ENCODE data around the gene GRAMD1A. TPM values are rescaled to one million over a fixed set of nuclear protein-coding genes. Genes with fewer than 3 reads are reported as not detected.

GRAMD1A gene
- total and polyA plus RNA-seq, 9 of the 15 experiments (the other 6 are each of a cell fraction or from before 2014, with no cell fraction given): 1.4 to 63.8 (median 38.5) TPM

DNA sequence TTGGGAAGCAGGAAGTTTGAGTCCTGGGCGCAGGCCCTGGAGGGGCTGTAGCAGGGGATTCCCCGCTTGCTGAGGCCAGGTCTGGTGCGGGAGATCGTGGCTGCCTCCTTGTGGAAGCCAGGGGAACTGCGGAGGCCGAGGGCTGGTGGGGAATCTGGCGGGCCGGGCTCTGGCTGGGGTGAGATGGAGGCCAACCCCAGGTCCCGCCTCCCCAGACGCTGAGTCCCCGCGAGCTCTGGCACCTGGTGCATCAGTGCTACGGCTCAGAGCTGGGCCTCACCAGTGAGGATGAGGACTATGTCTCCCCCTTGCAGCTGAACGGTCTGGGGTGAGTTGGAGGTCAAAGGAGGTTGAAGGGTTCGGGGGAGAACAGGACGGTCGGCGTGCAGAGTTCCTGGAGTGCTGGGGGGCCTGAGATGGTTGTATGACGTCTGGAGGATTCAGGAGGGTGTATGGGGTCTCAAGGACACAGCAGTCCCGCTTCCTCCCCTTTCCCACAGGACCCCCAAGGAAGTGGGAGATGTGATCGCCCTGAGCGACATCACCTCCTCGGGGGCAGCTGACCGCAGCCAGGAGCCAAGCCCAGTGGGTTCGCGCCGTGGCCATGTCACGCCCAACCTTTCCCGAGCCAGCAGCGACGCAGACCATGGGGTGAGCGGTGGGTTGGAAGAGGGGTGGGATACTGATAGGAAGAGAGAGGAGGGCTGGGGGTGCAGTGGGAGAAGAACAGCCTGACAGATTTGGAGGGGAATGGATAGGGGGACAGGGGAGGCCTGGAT is 13.1 kb downstream of the GRAMD1A start (continued):
- TF ChIP-seq, protein P1, sequence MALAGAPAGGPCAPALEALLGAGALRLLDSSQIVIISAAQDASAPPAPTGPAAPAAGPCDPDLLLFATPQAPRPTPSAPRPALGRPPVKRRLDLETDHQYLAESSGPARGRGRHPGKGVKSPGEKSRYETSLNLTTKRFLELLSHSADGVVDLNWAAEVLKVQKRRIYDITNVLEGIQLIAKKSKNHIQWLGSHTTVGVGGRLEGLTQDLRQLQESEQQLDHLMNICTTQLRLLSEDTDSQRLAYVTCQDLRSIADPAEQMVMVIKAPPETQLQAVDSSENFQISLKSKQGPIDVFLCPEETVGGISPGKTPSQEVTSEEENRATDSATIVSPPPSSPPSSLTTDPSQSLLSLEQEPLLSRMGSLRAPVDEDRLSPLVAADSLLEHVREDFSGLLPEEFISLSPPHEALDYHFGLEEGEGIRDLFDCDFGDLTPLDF (CRISPR knock-in tag; IDR thresholded peaks at IDR 0.05): no peak
- no peak for TF ChIP-seq ZEB2 (IDR thresholded peaks at IDR 0.05)
- no peak for TF ChIP-seq TAF7 (tag; IDR thresholded peaks at IDR 0.05)
- TF ChIP-seq NR3C1 (CRISPR knock-in tag; IDR thresholded peaks at IDR 0.05): no peak
- no peak for TF ChIP-seq ZSCAN32 (CRISPR knock-in tag; IDR thresholded peaks at IDR 0.05)
- no peak for TF ChIP-seq ZBTB8A (IDR thresholded peaks at IDR 0.05; ENCODE audit: partially characterized antibody)
- no peak for TF ChIP-seq CBFA2T2 (conservative IDR thresholded peaks at IDR 0.05)
- TF ChIP-seq ZKSCAN3 (CRISPR knock-in tag; IDR thresholded peaks at IDR 0.05): no peak
- TF ChIP-seq, protein P2, sequence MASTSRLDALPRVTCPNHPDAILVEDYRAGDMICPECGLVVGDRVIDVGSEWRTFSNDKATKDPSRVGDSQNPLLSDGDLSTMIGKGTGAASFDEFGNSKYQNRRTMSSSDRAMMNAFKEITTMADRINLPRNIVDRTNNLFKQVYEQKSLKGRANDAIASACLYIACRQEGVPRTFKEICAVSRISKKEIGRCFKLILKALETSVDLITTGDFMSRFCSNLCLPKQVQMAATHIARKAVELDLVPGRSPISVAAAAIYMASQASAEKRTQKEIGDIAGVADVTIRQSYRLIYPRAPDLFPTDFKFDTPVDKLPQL (IDR thresholded peaks at IDR 0.05; ENCODE audit: extremely low read depth, insufficient read length): no peak
- TF ChIP-seq, protein P3, sequence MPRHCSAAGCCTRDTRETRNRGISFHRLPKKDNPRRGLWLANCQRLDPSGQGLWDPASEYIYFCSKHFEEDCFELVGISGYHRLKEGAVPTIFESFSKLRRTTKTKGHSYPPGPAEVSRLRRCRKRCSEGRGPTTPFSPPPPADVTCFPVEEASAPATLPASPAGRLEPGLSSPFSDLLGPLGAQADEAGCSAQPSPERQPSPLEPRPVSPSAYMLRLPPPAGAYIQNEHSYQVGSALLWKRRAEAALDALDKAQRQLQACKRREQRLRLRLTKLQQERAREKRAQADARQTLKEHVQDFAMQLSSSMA (CRISPR knock-in tag; IDR thresholded peaks at IDR 0.05): no peak
- TF ChIP-seq, protein P4, sequence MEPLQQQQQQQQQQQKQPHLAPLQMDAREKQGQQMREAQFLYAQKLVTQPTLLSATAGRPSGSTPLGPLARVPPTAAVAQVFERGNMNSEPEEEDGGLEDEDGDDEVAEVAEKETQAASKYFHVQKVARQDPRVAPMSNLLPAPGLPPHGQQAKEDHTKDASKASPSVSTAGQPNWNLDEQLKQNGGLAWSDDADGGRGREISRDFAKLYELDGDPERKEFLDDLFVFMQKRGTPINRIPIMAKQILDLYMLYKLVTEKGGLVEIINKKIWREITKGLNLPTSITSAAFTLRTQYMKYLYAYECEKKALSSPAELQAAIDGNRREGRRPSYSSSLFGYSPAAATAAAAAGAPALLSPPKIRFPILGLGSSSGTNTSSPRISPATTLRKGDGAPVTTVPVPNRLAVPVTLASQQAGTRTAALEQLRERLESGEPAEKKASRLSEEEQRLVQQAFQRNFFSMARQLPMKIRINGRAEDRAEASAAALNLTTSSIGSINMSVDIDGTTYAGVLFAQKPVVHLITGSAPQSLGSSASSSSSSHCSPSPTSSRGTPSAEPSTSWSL (CRISPR knock-in tag; IDR thresholded peaks at IDR 0.05; ENCODE audit: borderline replicate concordance): no peak
- no peak for TF ChIP-seq TAL1 (IDR thresholded peaks at IDR 0.05)
- TF ChIP-seq, protein P5, sequence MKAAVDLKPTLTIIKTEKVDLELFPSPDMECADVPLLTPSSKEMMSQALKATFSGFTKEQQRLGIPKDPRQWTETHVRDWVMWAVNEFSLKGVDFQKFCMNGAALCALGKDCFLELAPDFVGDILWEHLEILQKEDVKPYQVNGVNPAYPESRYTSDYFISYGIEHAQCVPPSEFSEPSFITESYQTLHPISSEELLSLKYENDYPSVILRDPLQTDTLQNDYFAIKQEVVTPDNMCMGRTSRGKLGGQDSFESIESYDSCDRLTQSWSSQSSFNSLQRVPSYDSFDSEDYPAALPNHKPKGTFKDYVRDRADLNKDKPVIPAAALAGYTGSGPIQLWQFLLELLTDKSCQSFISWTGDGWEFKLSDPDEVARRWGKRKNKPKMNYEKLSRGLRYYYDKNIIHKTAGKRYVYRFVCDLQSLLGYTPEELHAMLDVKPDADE (conservative IDR thresholded peaks at IDR 0.05; ENCODE audit: control insufficient read depth, low read depth, low read length): no peak
- no peak for TF ChIP-seq SMAD1 (IDR thresholded peaks at IDR 0.05; ENCODE audit: low read depth, low read length, partially characterized antibody)
- TF ChIP-seq ZNF354B (CRISPR knock-in tag; IDR thresholded peaks at IDR 0.05): no peak
- no peak for TF ChIP-seq RBM25 (IDR thresholded peaks at IDR 0.05; ENCODE audit: low read depth, low read length, severe bottlenecking)
- 0 out of 2 replicates have a peak, but pooled peaks have one; percentile 26 for TF ChIP-seq ZNF224 (CRISPR knock-in tag; IDR thresholded peaks at IDR 0.05)
